ENCODE results near the gene SNAPC5.
"Not testable (repeated sequence)": the region's sequence is repeated elsewhere in the genome, so short reads cannot be mapped to it uniquely, and the experiment has no call there.

The SNAPC5 gene

GRCh38 chr15:66504563-66505429, 7.2 kb upstream of the SNAPC5 start, which contains the start of the genes RPL4 and ZWILCH:
TSS of gene RPL4 (minus strand) at chr15:66504855. CDS start at chr15:66504790, 65 bp downstream.
TSS of gene ZWILCH (plus strand) at chr15:66505326. CDS start at chr15:66505339, 13 bp downstream.
- peaks cover 21% of the 10 kb centered on the region for H3K4me1 ChIP-seq (ENCODE audit: insufficient read depth, low read length)
- H3K9me3 ChIP-seq (ENCODE audit: low read length) = no peaks in the 10 kb centered on the region
- peak within 1 kb of the TSS; percentile 43 to 95 for H3K4me3 ChIP-seq (ENCODE audit: low read depth in 1 of 2, low read length in 2 of 2)
- H3K36me3 ChIP-seq (ENCODE audit: insufficient read depth, low read length) = peaks cover 36% of the 10 kb centered on the region
- H3K27ac ChIP-seq (ENCODE audit: low read depth, low read length) = peak within 1 kb of the TSS; percentile 56
- no peaks in the 10 kb centered on the region for H3K27me3 ChIP-seq (ENCODE audit: control insufficient read depth in 1 of 2, insufficient read depth in 2 of 2, low read length in 2 of 2)
- H3K9ac ChIP-seq (ENCODE audit: low read length) = peak within 1 kb of the TSS; percentile 87

DNA sequence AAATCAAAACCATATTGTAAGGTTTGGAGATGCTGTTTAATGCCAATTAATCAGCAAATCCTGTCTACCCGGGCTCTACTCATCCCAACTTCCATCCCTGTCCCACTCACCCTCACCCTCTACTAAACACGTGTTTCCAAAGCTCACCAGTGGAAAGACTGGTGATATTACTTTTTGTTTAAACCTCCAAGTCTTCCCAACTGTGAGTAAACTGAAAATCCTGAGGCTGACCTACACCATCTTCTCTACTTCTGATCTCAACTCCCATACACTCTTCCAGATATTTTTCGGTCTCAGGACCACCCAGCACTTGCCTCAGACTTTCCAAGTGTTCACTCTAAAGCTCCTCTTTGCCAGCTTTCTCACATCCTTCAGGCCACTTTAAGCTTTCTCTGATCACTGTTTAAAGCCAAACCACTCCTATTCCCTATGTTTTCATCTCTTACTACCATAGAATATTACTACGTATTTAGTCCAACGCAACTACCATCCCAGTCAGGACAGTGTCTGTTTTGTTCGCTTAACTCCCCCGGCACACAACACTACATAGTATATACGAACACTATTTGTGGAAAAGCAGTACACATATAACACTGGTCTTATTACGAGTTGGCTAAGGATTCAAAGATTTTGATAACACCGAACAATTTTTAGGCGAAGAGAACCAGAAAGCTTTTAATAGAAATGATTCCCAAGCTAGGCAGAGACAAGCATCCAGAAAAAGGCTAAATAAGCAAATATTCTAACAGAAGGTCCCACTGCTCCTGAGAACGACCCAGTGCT, 6.4 kb upstream of the SNAPC5 start:
- Histone ChIP-seq H3K9ac (ENCODE audit: low read length) (peak overlapping the region; percentile 87), H3K4me3 (ENCODE audit: low read depth in 1 of 2, low read length in 2 of 2) (peak overlapping the region; percentile 43 to 95), H3K27me3 (ENCODE audit: control insufficient read depth in 1 of 2, insufficient read depth in 2 of 2, low read length in 2 of 2) (no peaks in the 10 kb centered on the region), H3K27ac (ENCODE audit: low read depth, low read length) (peak overlapping the region; percentile 56), H3K4me1 (ENCODE audit: insufficient read depth, low read length) (peaks cover 21% of the 10 kb centered on the region), H3K9me3 (ENCODE audit: low read length) (no peaks in the 10 kb centered on the region), H3K36me3 (ENCODE audit: insufficient read depth, low read length) (peaks cover 43% of the 10 kb centered on the region)

DNA sequence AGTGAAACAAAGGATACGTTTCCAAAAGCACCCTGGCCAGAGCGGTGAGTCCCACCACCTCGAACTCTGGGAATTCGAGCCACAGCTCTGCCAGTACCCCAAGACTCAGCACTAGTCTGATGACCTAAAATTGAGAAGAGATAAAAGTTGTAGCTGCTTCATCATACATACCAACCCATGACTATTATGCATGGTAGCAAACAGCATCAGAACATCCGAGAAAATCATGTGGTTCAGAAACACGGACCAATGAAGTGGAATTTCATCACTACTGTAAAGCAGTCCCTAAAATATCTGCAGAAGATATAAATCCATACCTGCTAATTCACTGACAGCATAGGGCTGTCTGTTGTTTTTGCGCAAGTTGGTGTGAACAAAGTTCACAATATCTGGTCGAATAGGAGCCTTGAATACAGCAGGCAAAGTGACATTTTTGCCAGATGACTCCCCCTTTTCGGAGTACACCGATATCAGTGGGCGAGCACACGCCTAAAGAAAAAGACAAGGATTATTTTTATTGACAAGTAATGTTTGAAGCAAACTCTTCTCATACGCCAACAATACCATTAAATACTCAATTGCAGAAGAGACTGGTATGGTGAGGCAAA, 5.6 kb upstream of the SNAPC5 start:
- not testable (repeated sequence) for H3K27me3 ChIP-seq (ENCODE audit: control insufficient read depth in 1 of 2, insufficient read depth in 2 of 2, low read length in 2 of 2); H3K9me3 ChIP-seq (ENCODE audit: low read length)
- H3K9ac ChIP-seq (ENCODE audit: low read length) = peak overlapping the region; percentile 87
- peaks cover 25% of the 10 kb centered on the region for H3K4me1 ChIP-seq (ENCODE audit: insufficient read depth, low read length)
- H3K4me3 ChIP-seq (ENCODE audit: low read depth in 1 of 2, low read length in 2 of 2) = peak overlapping the region; percentile 43 to 95
- peaks cover 51% of the 10 kb centered on the region for H3K36me3 ChIP-seq (ENCODE audit: insufficient read depth, low read length)
- H3K27ac ChIP-seq (ENCODE audit: low read depth, low read length) = peak overlapping the region; percentile 56

DNA sequence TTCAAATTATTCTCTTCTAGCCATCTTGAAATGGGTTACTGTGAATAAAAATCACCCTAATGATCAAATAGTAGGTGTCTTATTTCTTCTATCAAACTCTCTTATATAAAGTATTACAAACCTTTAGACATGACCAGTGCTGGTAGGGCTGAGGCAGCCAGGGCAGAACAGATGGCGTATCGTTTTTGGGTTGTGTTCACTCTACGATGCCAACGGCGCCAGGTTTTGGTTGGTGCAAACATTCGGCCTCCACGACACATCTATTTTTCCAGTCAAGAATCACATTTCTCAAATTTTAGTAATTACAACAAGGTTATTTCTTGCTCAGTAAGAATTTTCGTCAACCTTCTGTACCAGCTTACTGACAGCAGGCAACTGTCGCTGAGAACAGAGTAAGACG, 4.9 kb upstream of the SNAPC5 start:
- Histone ChIP-seq H3K36me3 (ENCODE audit: insufficient read depth, low read length) (peaks cover 54% of the 10 kb centered on the region), H3K4me1 (ENCODE audit: insufficient read depth, low read length) (peaks cover 30% of the 10 kb centered on the region), H3K9ac (ENCODE audit: low read length) (no peak overlapping the region), H3K4me3 (ENCODE audit: low read depth in 1 of 2, low read length in 2 of 2) (no peak overlapping the region), H3K9me3 (ENCODE audit: low read length) (no peaks in the 10 kb centered on the region), H3K27me3 (ENCODE audit: control insufficient read depth in 1 of 2, insufficient read depth in 2 of 2, low read length in 2 of 2) (no peaks in the 10 kb centered on the region), H3K27ac (ENCODE audit: low read depth, low read length) (no peak overlapping the region)

DNA sequence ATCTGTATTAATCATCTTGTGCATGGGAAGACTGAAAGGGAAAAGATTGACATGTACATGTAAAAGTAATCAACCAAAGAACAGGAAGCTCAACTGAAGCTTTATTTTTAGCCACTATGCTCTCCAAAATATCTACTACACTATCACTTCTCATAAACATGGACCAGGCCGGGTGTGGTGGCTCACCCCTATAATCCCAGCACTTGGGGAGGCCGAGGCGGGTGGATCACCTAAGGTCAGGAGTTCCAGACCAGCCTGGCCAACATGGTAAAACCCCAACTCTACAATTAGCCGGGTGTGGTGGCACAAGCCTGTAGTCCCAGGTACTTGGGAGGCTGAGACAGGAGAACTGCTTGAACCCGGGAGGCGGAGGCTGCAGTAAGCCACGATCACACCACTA, 2.8 kb upstream of the SNAPC5 start:
- H3K27me3 ChIP-seq (ENCODE audit: control insufficient read depth in 1 of 2, insufficient read depth in 2 of 2, low read length in 2 of 2); H3K27ac ChIP-seq (ENCODE audit: low read depth, low read length); H3K4me3 ChIP-seq (ENCODE audit: low read depth in 1 of 2, low read length in 2 of 2); H3K9me3 ChIP-seq (ENCODE audit: low read length); H3K9ac ChIP-seq (ENCODE audit: low read length): not testable (repeated sequence)
- H3K36me3 ChIP-seq (ENCODE audit: insufficient read depth, low read length) = peaks cover 57% of the 10 kb centered on the region
- H3K4me1 ChIP-seq (ENCODE audit: insufficient read depth, low read length) = peaks cover 32% of the 10 kb centered on the region

GRCh38 chr15:66498501-66499386, 1.2 kb upstream of the SNAPC5 start:
- H3K4me1 ChIP-seq (ENCODE audit: insufficient read depth, low read length) = peaks cover 29% of the 10 kb centered on the region
- H3K27me3 ChIP-seq (ENCODE audit: control insufficient read depth in 1 of 2, insufficient read depth in 2 of 2, low read length in 2 of 2) = no peaks in the 10 kb centered on the region
- H3K27ac ChIP-seq (ENCODE audit: low read depth, low read length) = no peak overlapping the region
- no peak overlapping the region for H3K4me3 ChIP-seq (ENCODE audit: low read depth in 1 of 2, low read length in 2 of 2)
- H3K36me3 ChIP-seq (ENCODE audit: insufficient read depth, low read length) = peaks cover 72% of the 10 kb centered on the region
- H3K9me3 ChIP-seq (ENCODE audit: low read length) = no peaks in the 10 kb centered on the region
- no peak overlapping the region for H3K9ac ChIP-seq (ENCODE audit: low read length)

DNA sequence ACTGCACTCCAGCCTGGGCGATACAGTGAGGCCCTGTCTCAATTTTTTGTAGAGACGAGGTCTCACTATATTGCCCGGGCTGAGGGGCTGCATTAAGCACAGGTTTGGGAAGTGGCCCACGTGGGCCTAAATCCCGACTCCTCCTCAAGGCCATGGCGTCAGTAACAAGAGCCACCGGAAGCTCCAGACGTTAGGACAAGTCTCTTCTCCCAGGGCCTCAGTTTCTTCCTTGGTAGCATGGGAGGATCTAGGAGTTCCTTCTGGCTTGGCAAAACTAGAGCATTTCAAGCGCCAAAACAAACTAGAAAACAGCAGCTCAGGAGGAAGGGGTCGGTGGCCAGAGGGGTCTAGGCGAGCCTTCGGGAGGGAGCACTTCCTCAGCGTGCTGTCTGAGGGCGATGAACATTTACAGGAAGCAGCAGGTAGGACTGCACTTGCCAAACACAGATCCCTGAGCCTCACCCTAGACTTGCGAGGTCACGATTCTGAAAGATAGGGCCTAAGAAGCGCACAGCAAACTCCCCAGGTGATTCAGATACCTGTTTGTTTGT, 536 bp downstream of the SNAPC5 start:
- peaks cover 70% of the 10 kb centered on the region for H3K36me3 ChIP-seq (ENCODE audit: insufficient read depth, low read length)

GRCh38 chr15:66494262-66494661, 3.3 kb downstream of the SNAPC5 start:
- H3K9me3 ChIP-seq (ENCODE audit: low read length) = no peaks in the 10 kb centered on the region
- H3K4me3 ChIP-seq (ENCODE audit: low read depth in 1 of 2, low read length in 2 of 2) = no peak overlapping the region
- H3K4me1 ChIP-seq (ENCODE audit: insufficient read depth, low read length) = peaks cover 18% of the 10 kb centered on the region
- H3K9ac ChIP-seq (ENCODE audit: low read length) = no peak overlapping the region
- no peaks in the 10 kb centered on the region for H3K27me3 ChIP-seq (ENCODE audit: control insufficient read depth in 1 of 2, insufficient read depth in 2 of 2, low read length in 2 of 2)
- H3K36me3 ChIP-seq (ENCODE audit: insufficient read depth, low read length) = peaks cover 59% of the 10 kb centered on the region
- no peak overlapping the region for H3K27ac ChIP-seq (ENCODE audit: low read depth, low read length)

More for the DNA sequence above, 536 bp downstream of the SNAPC5 start:
- H3K9me3 ChIP-seq (ENCODE audit: low read length) = no peaks in the 10 kb centered on the region
- peaks cover 18% of the 10 kb centered on the region for H3K4me1 ChIP-seq (ENCODE audit: insufficient read depth, low read length)
- peak overlapping the region; percentile 87 for H3K9ac ChIP-seq (ENCODE audit: low read length)
- H3K4me3 ChIP-seq (ENCODE audit: low read depth in 1 of 2, low read length in 2 of 2) = peak overlapping the region; percentile 69 to 99
- peak overlapping the region; percentile 90 for H3K27ac ChIP-seq (ENCODE audit: low read depth, low read length)
- no peaks in the 10 kb centered on the region for H3K27me3 ChIP-seq (ENCODE audit: control insufficient read depth in 1 of 2, insufficient read depth in 2 of 2, low read length in 2 of 2)

- Histone ChIP-seq H3K27ac (ENCODE audit: low read depth, low read length) (no peak overlapping the region), H3K4me3 (ENCODE audit: low read depth in 1 of 2, low read length in 2 of 2) (no peak overlapping the region), H3K36me3 (ENCODE audit: insufficient read depth, low read length) (peaks cover 66% of the 10 kb centered on the region), H3K9me3 (ENCODE audit: low read length) (no peaks in the 10 kb centered on the region), H3K9ac (ENCODE audit: low read length) (no peak overlapping the region), H3K4me1 (ENCODE audit: insufficient read depth, low read length) (peaks cover 8% of the 10 kb centered on the region), H3K27me3 (ENCODE audit: control insufficient read depth in 1 of 2, insufficient read depth in 2 of 2, low read length in 2 of 2) (no peaks in the 10 kb centered on the region)
Measured at GRCh38 chr15:66491846-66492245, 5.7 kb downstream of the SNAPC5 start.

DNA sequence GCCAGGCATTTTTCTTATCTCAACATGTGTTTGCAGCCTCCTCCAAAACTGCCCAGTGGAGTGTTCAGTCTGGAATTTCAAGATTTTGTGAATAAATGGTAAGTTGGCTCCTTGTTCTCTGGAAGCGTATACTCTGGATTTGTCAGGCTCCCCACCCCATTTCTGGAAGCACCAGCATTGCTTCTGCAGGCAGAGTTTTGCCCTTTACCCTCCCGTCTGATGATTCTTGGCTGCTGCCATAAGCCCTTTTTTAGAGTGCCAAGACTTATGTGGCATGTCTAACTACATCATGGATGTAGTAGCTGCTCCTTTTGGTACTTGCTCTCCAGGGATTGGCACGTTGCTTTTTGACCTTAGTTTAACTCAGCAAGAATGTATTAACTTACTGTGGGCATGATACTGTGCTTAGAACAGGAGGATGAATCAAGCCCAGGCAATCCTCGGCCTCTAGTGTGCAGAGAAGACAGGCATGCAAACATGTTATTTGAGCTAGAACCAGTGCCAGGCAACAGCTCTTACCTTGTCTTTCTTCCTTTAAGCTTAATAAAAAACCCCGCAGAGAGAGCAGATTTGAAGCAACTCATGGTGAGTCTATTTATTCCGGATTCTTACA, 8.3 kb downstream of the SNAPC5 start:
- H3K27me3 ChIP-seq (ENCODE audit: control insufficient read depth in 1 of 2, insufficient read depth in 2 of 2, low read length in 2 of 2) = no peaks in the 10 kb centered on the region
- H3K27ac ChIP-seq (ENCODE audit: low read depth, low read length) = no peak overlapping the region

More for the DNA sequence above, 8.3 kb downstream of the SNAPC5 start:
- Histone ChIP-seq H3K9ac (ENCODE audit: low read length) (no peak overlapping the region), H3K9me3 (ENCODE audit: low read length) (no peaks in the 10 kb centered on the region), H3K36me3 (ENCODE audit: insufficient read depth, low read length) (peaks cover 54% of the 10 kb centered on the region), H3K4me3 (ENCODE audit: low read depth in 1 of 2, low read length in 2 of 2) (no peak overlapping the region), H3K4me1 (ENCODE audit: insufficient read depth, low read length) (no peaks in the 10 kb centered on the region)
